Measurements from ENCODE around the gene RPS6KA6.

- TF ChIP-seq POLR2A (IDR thresholded peaks at IDR 0.05) (no peak), CTCF (IDR thresholded peaks at IDR 0.05) (no peak)
These were observed 25.6 kb downstream of the RPS6KA6 start for GRCh38 chrX:84162401-84162800.
